ENCODE data around the gene PAX5.
A peak's percentile ranks its signal among the peaks of the same experiment; 100 is the strongest.

The PAX5 gene

GRCh38 chr9:36945999-36946398, 88.1 kb downstream of the PAX5 start:
- no peak for DNase-seq (ENCODE audit: low spot score in 2 of 2)
- Mint-ChIP-seq H3K27ac (no peak overlapping the region), H3K4me3 (no peak overlapping the region), H3K4me1 (no peaks in the 10 kb centered on the region), H3K9me3 (no peaks in the 10 kb centered on the region), H3K36me3 (peaks cover 11% of the 10 kb centered on the region)
- ATAC-seq, result no peak

- H3K36me3 Mint-ChIP-seq, result peaks cover 4% of the 10 kb centered on the region
- no peaks in the 10 kb centered on the region for H3K4me1 Mint-ChIP-seq
- H3K4me3 Mint-ChIP-seq, result no peak overlapping the region
- no peaks in the 10 kb centered on the region for H3K9me3 Mint-ChIP-seq
- DNase-seq (ENCODE audit: low spot score in 2 of 2), result no peak
- no peak for ATAC-seq
- H3K27ac Mint-ChIP-seq, result no peak overlapping the region
These were observed 91.2 kb downstream of the PAX5 start for GRCh38 chr9:36942891-36943290.

DNA sequence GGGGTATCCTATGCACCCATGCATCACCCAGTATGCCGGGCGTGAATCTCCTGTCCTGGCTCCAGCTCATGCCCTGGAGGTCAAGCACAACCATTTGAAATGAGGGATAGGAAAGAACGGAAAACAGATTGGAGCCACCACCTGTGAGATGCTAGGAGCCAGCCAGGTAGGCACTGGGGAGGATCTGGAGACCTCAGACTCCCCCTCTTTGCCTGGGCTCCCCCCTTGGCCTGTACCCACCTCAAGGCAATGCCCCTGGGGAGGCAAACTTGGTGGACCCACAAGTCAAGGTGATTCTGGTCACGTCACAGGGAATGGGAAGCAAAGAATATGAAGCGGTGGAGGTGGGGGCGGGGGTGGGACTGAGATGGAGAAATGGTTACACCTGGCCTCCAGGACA, 92.6 kb downstream of the PAX5 start:
- H3K4me3 Mint-ChIP-seq, result no peak overlapping the region
- no peak for DNase-seq (ENCODE audit: low spot score in 2 of 2)
- no peaks in the 10 kb centered on the region for H3K9me3 Mint-ChIP-seq
- H3K4me1 Mint-ChIP-seq, result no peaks in the 10 kb centered on the region
- H3K27ac Mint-ChIP-seq, result no peak overlapping the region
- H3K36me3 Mint-ChIP-seq, result peaks cover 4% of the 10 kb centered on the region
- ATAC-seq, result no peak

GRCh38 chr9:36940881-36941280, 93.2 kb downstream of the PAX5 start:
- H3K36me3 Mint-ChIP-seq, result peaks cover 4% of the 10 kb centered on the region
- ATAC-seq, result no peak
- peaks cover 3% of the 10 kb centered on the region for H3K4me1 Mint-ChIP-seq
- no peak for DNase-seq (ENCODE audit: low spot score in 2 of 2)
- H3K9me3 Mint-ChIP-seq, result no peaks in the 10 kb centered on the region
- no peak overlapping the region for H3K27ac Mint-ChIP-seq
- H3K4me3 Mint-ChIP-seq, result no peak overlapping the region

- H3K4me3 Mint-ChIP-seq, result no peak overlapping the region
- peaks cover 4% of the 10 kb centered on the region for H3K36me3 Mint-ChIP-seq
- ATAC-seq (no peak), DNase-seq (ENCODE audit: low spot score in 2 of 2) (no peak)
- no peak overlapping the region for H3K27ac Mint-ChIP-seq
- peaks cover 7% of the 10 kb centered on the region for H3K4me1 Mint-ChIP-seq
- H3K9me3 Mint-ChIP-seq, result no peaks in the 10 kb centered on the region
These were observed 93.6 kb downstream of the PAX5 start for GRCh38 chr9:36940500-36940853.

DNA sequence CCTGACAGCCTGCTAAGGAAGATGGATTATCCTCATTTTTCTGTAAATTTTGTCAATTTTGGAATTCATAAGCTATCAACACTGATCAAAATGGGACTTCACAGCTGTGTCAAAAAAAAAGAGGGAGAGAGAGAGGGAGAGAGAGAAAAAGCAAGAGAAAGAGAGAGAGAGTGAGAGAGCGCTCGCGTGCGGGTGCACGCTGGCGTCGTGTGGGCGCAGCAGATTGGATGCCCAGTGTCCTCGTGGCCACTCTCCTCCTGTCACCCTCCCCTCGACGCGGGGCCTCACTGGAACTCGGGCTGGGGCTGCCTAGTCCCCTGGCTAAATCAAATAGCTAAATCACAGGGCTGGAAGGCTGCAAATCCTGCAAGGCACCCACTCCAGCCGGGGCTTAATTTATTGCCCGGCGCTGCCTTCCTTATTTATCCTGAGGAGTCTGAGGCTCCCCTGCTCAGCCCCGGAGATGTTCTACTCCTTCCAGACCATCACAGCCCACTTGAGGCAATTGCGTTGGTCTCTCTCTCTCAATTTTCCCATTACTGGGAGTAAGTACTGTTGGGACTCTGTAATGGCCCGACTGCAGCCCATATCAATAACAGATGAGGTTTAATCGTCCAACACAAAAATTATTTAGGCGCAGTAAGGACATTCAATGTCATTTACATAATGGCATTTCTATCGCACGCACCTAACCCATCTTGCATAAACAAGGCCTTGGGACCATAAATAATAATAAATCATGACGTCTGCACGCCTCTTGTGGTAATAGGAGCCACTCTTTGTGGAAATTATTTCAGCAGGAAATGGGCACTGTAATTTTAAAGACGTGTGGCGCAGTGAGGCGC, 94.2 kb downstream of the PAX5 start:
- Mint-ChIP-seq H3K9me3 (no peaks in the 10 kb centered on the region), H3K4me3 (no peak overlapping the region), H3K36me3 (peaks cover 4% of the 10 kb centered on the region), H3K27ac (no peak overlapping the region), H3K4me1 (peaks cover 13% of the 10 kb centered on the region)
- DNase-seq (ENCODE audit: low spot score in 2 of 2), result no peak
- ATAC-seq, result no peak

GRCh38 chr9:36939214-36939613, 94.9 kb downstream of the PAX5 start:
- Mint-ChIP-seq H3K9me3 (no peaks in the 10 kb centered on the region), H3K36me3 (peaks cover 4% of the 10 kb centered on the region), H3K27ac (no peak overlapping the region), H3K4me1 (peaks cover 19% of the 10 kb centered on the region), H3K4me3 (no peak overlapping the region)
- no peak for ATAC-seq
- no peak for DNase-seq (ENCODE audit: low spot score in 2 of 2)

GRCh38 chr9:36938617-36939016, 95.5 kb downstream of the PAX5 start:
- peaks cover 4% of the 10 kb centered on the region for H3K36me3 Mint-ChIP-seq
- DNase-seq (ENCODE audit: low spot score in 2 of 2) (no peak), ATAC-seq (no peak)
- H3K27ac Mint-ChIP-seq, result no peak overlapping the region
- no peaks in the 10 kb centered on the region for H3K9me3 Mint-ChIP-seq
- no peak overlapping the region for H3K4me3 Mint-ChIP-seq
- H3K4me1 Mint-ChIP-seq, result peaks cover 19% of the 10 kb centered on the region

GRCh38 chr9:36937951-36938350, 96.1 kb downstream of the PAX5 start:
- Mint-ChIP-seq H3K9me3 (no peaks in the 10 kb centered on the region), H3K4me3 (no peak overlapping the region), H3K36me3 (peaks cover 4% of the 10 kb centered on the region), H3K4me1 (peaks cover 19% of the 10 kb centered on the region), H3K27ac (no peak overlapping the region)
- ATAC-seq, result no peak
- DNase-seq (ENCODE audit: low spot score in 2 of 2), result no peak

GRCh38 chr9:36937346-36937745, 96.7 kb downstream of the PAX5 start:
- H3K36me3 Mint-ChIP-seq, result peaks cover 4% of the 10 kb centered on the region
- no peak for DNase-seq (ENCODE audit: low spot score in 2 of 2)
- H3K9me3 Mint-ChIP-seq, result peaks cover under 1% of the 10 kb centered on the region
- no peak for ATAC-seq
- no peak overlapping the region for H3K27ac Mint-ChIP-seq
- no peak overlapping the region for H3K4me3 Mint-ChIP-seq
- H3K4me1 Mint-ChIP-seq, result peaks cover 19% of the 10 kb centered on the region

GRCh38 chr9:36936498-36936831, 97.6 kb downstream of the PAX5 start:
- peaks cover 3% of the 10 kb centered on the region for H3K36me3 Mint-ChIP-seq
- no peak for ATAC-seq

DNA sequence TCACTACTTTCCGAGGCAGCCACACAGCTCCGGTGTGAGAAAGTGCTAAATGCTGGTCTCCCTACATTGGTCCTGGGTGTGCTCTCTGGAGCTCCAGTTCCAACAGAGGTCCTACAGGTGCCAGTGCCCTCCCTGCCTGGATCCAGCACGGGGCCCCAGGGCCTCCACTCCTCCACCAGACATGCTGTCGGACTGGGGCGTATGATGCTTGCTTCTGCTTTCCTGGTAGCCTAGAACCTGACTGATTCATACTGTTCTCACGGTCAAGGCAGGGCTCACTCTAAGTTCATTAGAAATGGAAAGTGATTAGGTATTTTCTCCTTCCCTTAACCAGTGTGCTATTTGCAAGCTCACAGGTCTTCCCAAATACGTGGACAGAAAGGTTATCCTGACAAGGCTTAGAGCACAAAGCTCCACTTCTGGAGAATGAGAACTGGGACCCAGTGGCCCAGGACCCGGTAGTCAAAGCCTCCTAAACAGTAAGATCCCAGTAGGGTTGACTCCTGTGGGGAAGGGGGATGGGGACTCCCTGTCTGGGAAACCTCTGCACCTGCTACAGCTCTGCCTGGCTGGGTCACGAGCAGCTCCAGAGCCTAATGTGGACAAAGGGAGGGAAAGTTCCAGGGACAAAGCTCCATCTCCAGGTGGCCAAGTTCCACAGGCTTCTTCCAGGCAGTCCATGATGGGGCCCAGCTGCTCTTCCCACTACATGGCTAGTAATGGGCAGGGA, 98.1 kb downstream of the PAX5 start:
- Mint-ChIP-seq H3K4me3 (peak overlapping the region; percentile 15), H3K4me1 (peaks cover 19% of the 10 kb centered on the region), H3K27ac (peak overlapping the region; percentile 21), H3K9me3 (peaks cover 4% of the 10 kb centered on the region), H3K36me3 (no peaks in the 10 kb centered on the region)
- no peak for DNase-seq (ENCODE audit: low spot score in 2 of 2)
- peak; percentile 71 for ATAC-seq

More at GRCh38 chr9:36936498-36936831, 97.6 kb downstream of the PAX5 start:
- no peak overlapping the region for H3K27ac Mint-ChIP-seq
- H3K4me1 Mint-ChIP-seq, result peaks cover 19% of the 10 kb centered on the region
- no peak for DNase-seq (ENCODE audit: low spot score in 2 of 2)
- no peak overlapping the region for H3K4me3 Mint-ChIP-seq
- H3K9me3 Mint-ChIP-seq, result peaks cover 4% of the 10 kb centered on the region

GRCh38 chr9:36935332-36935731, 98.7 kb downstream of the PAX5 start:
- Mint-ChIP-seq H3K27ac (peak overlapping the region; percentile 21), H3K36me3 (no peaks in the 10 kb centered on the region), H3K4me1 (peaks cover 19% of the 10 kb centered on the region), H3K9me3 (peaks cover 4% of the 10 kb centered on the region), H3K4me3 (peak overlapping the region; percentile 15)
- peak; percentile 80 for ATAC-seq
- no peak for DNase-seq (ENCODE audit: low spot score in 2 of 2)

DNA sequence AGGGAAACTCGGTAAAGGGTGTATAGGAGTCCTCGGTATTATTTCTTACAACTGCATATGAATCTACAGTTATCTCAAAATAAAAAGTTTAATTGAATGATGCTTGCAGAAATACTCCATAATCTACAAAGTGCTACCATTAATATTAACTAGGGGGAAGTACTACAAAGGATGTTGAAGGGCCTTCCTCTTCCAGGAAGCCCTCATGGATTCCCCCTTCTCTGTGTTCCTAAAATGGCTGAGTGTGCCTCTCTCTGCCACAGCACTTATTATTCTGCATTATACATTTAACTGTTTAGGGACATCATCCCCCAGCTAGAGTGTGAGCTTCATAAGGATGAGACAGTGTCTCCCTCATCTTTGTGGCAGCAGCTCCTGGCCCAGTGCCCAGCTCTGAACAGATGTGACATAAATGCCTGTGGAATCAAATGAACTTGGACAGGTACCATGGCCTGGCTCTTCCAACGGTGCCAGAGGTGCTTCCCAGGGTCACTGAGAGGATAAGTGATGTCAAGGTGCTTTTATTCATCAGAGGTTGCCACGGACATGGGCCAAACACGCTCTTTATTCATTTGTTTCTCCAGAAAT, 99.5 kb downstream of the PAX5 start:
- H3K4me3 Mint-ChIP-seq, result peak overlapping the region; percentile 8
- ATAC-seq (no peak), DNase-seq (ENCODE audit: low spot score in 2 of 2) (no peak)
- no peaks in the 10 kb centered on the region for H3K36me3 Mint-ChIP-seq
- H3K4me1 Mint-ChIP-seq, result peaks cover 23% of the 10 kb centered on the region
- peak overlapping the region; percentile 21 for H3K27ac Mint-ChIP-seq
- peaks cover 4% of the 10 kb centered on the region for H3K9me3 Mint-ChIP-seq

DNA sequence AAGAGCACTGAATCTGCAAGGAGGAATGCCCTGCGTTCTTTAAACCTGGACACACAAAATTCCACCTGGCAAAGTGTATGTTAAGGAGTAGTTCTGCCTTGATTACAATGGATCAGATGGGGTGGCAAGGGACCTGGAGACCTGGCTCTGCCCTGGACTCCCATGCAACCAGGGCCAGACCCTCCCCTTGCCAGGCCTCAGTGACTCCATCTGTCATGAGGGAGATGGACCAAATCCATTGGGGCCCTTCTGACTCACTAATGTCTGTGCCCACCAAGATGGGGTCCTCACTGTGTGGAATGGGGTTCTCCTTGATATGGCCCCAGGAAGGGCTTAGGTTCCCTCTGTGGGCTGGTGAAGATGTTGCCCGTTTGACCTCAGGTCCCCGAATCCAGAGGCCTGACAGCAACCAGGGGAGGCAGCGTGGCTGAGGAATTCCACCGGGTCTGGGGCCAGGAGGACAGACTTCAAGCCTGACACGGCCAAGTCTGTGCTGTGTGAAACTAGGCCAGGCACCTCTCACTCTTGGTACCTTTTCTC, 100.3 kb downstream of the PAX5 start:
- Mint-ChIP-seq H3K9me3 (peaks cover 4% of the 10 kb centered on the region), H3K27ac (no peak overlapping the region), H3K36me3 (no peaks in the 10 kb centered on the region), H3K4me1 (peaks cover 31% of the 10 kb centered on the region), H3K4me3 (no peak overlapping the region)
- ATAC-seq (no peak), DNase-seq (ENCODE audit: low spot score in 2 of 2) (no peak)

Measured in stimulated activated effector memory CD8-positive, alpha-beta T cell treated with anti-CD3 and anti-CD28 coated beads, Interleukin-12 subunit alpha, Interleukin-12 subunit beta, amount 100 ng/mL, for 72 hours (primary cell).